ENCODE data around the gene NCOA1.

The NCOA1 gene

DNA sequence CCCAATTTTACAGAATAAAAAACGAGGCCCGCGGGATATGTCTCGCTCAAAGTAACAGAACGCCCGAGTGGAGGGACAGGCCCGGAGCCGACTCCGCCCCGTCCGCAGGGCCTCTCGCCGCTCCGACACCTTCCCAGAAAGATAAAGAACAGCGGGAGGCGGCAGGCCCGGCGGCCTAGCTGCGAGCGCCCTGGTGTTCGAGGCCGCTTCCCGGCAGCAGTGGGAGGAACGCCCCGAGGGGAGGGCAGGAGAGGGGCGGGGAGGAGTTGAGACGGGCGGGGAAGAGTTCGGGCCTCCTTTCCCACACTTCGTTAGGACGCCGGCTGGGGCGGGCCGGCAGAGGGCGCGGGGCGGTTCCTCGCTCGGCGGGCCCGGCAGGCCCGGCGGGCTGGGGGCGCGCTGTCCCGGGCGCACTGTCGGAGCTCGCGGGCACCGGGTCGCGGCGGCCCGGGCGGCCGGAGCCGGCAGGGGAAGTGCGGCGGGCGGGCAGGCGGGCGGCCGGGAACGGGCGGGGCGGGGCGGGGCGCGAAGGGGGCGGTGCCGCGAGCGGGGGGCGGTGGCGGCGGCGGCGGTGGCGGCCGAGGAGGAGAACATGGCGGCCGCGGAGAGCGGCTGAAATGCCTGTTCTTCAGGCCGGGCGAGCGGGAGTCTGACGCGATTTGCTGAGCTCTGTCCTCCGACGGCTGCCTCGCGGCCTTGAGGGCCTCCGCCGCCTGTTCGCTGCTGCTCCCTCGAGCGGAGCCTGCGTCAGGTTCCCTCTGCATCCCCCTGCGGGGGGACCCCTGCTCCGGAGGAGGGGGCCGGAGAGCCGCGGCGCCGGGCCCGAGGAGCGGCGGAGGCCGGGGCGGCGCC lies at the start of gene NCOA1:
Gene NCOA1 (plus strand): TSS at position 565 of the 852 bp plus-strand sequence. CDS start 167,424 bp downstream, outside the sequence.
- peaks cover 3% of the 10 kb centered on the region for H3K4me1 ChIP-seq (ENCODE audit: insufficient read depth, insufficient read length)
- no peaks in the 10 kb centered on the region for H3K36me3 ChIP-seq (ENCODE audit: insufficient read depth, insufficient read length, low read length)
- H3K27me3 ChIP-seq (ENCODE audit: insufficient read depth, insufficient read length) = peaks cover 46% of the 10 kb centered on the region
- no peak for TF ChIP-seq SUZ12 (IDR thresholded peaks at IDR 0.05; ENCODE audit: extremely low read depth, insufficient read depth, insufficient read length)
- TF ChIP-seq YY1 (IDR thresholded peaks at IDR 0.05; ENCODE audit: insufficient read depth, insufficient read length) = no peak
- no peak for TF ChIP-seq ZNF274 (IDR thresholded peaks at IDR 0.05; ENCODE audit: low read depth, low read length)
- H3K4me3 ChIP-seq (ENCODE audit: insufficient read length, low read depth) = peak within 1 kb of the TSS; percentile 76
- H3K9me3 ChIP-seq (ENCODE audit: insufficient read depth, low read length) = no peaks in the 10 kb centered on the region
- peak; percentile 91 for DNase-seq (ENCODE audit: low read depth, low spot score)
- peak within 1 kb of the TSS; percentile 79 for H3K9ac ChIP-seq (ENCODE audit: insufficient read length, low read depth)

DNA sequence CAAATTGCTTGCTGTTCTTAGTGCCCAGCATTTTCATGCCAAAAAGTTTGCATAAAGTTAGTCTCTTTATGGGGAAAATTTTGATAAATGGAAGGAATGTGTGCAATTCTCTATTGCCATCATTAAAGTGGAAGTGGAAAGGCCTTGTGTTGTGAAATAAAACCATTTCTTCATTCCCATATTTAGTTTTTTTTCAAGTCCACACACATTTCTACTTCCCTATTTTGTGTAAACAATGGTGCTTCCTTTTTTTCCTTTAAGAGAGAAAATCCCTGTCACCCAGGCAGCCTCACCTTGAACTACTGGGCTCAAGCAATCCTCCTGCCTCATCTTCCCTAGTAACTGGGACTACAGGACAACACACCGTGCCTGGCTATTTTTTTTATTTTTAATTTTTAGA lies 42.3 kb upstream of the NCOA1 start:
- Histone ChIP-seq H3K9ac (ENCODE audit: insufficient read length, low read depth) (no peak overlapping the region), H3K4me1 (ENCODE audit: insufficient read depth, insufficient read length) (no peaks in the 10 kb centered on the region), H3K36me3 (ENCODE audit: insufficient read depth, insufficient read length, low read length) (no peaks in the 10 kb centered on the region), H3K27me3 (ENCODE audit: insufficient read depth, insufficient read length) (no peaks in the 10 kb centered on the region), H3K9me3 (ENCODE audit: insufficient read depth, low read length) (0 out of 2 replicates have a peak, but pooled peaks cover 6% of the 10 kb centered on the region), H3K4me3 (ENCODE audit: insufficient read length, low read depth) (no peak overlapping the region)
- no peak for TF ChIP-seq ZNF274 (IDR thresholded peaks at IDR 0.05; ENCODE audit: low read depth, low read length)
- TF ChIP-seq YY1 (IDR thresholded peaks at IDR 0.05; ENCODE audit: insufficient read depth, insufficient read length) = no peak
- no peak for TF ChIP-seq SUZ12 (IDR thresholded peaks at IDR 0.05; ENCODE audit: extremely low read depth, insufficient read depth, insufficient read length)
- DNase-seq (ENCODE audit: low read depth, low spot score) = no peak

DNA sequence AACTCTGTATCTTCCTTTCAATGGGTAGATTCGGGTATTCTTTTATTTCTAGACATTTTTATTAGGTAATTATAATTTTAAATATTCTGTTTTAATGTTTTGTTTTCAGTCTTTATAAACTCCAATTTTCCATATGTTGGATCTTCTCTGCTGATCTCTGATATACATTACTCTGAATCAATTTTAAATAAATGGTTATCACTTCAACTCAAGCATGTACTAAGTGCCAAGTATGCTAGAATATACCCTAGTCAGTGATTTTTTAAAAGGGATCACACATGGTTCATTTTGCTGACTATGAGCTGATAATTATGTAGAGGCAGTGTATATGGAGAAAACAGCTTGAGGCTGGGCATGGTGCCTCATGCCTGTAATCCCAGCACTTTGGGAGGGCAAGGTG lies 41.7 kb upstream of the NCOA1 start:
- H3K9me3 ChIP-seq (ENCODE audit: insufficient read depth, low read length) = 0 out of 2 replicates have a peak, but pooled peaks cover 6% of the 10 kb centered on the region
- no peak for DNase-seq (ENCODE audit: low read depth, low spot score)
- H3K4me3 ChIP-seq (ENCODE audit: insufficient read length, low read depth) = no peak overlapping the region
- no peak overlapping the region for H3K9ac ChIP-seq (ENCODE audit: insufficient read length, low read depth)
- no peaks in the 10 kb centered on the region for H3K27me3 ChIP-seq (ENCODE audit: insufficient read depth, insufficient read length)
- H3K4me1 ChIP-seq (ENCODE audit: insufficient read depth, insufficient read length) = no peaks in the 10 kb centered on the region
- TF ChIP-seq YY1 (IDR thresholded peaks at IDR 0.05; ENCODE audit: insufficient read depth, insufficient read length) (no peak), ZNF274 (IDR thresholded peaks at IDR 0.05; ENCODE audit: low read depth, low read length) (no peak), SUZ12 (IDR thresholded peaks at IDR 0.05; ENCODE audit: extremely low read depth, insufficient read depth, insufficient read length) (no peak)
- H3K36me3 ChIP-seq (ENCODE audit: insufficient read depth, insufficient read length, low read length) = no peaks in the 10 kb centered on the region

DNA sequence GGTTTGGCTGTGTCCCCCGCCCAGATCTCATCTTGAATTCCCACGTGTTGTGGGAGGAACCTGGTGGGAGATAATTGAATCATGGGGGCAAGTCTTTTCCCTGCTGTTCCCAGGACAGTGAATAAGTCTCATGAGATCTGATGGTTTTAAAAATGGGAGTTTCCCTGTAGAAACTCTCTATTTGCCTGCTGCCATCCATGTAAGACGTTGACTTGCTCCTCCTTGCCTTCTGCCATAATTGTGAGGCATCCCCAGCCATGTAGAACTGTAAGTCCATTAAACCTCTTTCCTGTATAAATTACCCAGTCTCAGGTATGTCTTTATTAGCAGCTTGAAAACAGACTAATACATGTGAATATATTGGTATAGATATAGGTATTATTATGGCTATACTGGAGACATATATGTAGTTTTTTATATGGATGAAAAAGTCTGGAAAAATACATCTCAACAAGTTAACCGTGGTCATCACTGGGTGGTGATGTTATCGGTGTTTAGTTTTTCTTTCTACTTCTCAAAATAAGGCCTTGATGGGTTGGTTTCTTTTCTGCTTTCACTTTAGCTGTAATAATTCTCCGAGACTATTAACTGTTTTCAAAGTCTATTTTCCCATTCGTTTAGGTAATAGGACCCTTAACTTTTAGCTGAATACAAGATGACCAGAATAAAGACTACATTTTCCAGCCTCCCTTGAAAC lies 39.1 kb upstream of the NCOA1 start:
- no peak for DNase-seq (ENCODE audit: low read depth, low spot score)
- Histone ChIP-seq H3K9me3 (ENCODE audit: insufficient read depth, low read length) (0 out of 2 replicates have a peak, but pooled peaks cover 6% of the 10 kb centered on the region), H3K4me1 (ENCODE audit: insufficient read depth, insufficient read length) (no peaks in the 10 kb centered on the region), H3K36me3 (ENCODE audit: insufficient read depth, insufficient read length, low read length) (no peaks in the 10 kb centered on the region), H3K9ac (ENCODE audit: insufficient read length, low read depth) (no peak overlapping the region), H3K4me3 (ENCODE audit: insufficient read length, low read depth) (no peak overlapping the region), H3K27me3 (ENCODE audit: insufficient read depth, insufficient read length) (no peaks in the 10 kb centered on the region)
- TF ChIP-seq ZNF274 (IDR thresholded peaks at IDR 0.05; ENCODE audit: low read depth, low read length) (no peak), SUZ12 (IDR thresholded peaks at IDR 0.05; ENCODE audit: extremely low read depth, insufficient read depth, insufficient read length) (no peak), YY1 (IDR thresholded peaks at IDR 0.05; ENCODE audit: insufficient read depth, insufficient read length) (no peak)

DNA sequence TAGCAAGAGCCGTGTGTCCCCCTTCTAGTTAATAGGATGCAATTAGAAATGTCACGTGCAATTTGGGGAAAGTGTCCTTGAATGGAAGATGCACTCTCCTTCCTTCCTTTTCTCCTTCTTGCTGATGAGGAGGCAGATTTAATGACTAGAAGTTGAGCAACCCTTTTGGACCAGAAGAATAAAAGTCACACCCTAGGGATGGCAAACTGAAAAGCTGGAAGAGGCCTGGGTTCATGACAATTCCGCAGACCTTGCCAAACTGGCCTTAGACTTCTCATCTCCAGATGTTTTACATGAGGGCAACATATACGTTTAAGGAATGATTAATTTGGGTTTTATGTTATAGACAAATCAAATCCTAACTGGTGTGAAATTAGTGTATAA lies 38.6 kb upstream of the NCOA1 start:
- H3K9me3 ChIP-seq (ENCODE audit: insufficient read depth, low read length) = 0 out of 2 replicates have a peak, but pooled peaks cover 6% of the 10 kb centered on the region
- no peak overlapping the region for H3K9ac ChIP-seq (ENCODE audit: insufficient read length, low read depth)
- no peaks in the 10 kb centered on the region for H3K36me3 ChIP-seq (ENCODE audit: insufficient read depth, insufficient read length, low read length)
- no peaks in the 10 kb centered on the region for H3K4me1 ChIP-seq (ENCODE audit: insufficient read depth, insufficient read length)
- no peak for TF ChIP-seq ZNF274 (IDR thresholded peaks at IDR 0.05; ENCODE audit: low read depth, low read length)
- no peak for TF ChIP-seq SUZ12 (IDR thresholded peaks at IDR 0.05; ENCODE audit: extremely low read depth, insufficient read depth, insufficient read length)
- no peak for TF ChIP-seq YY1 (IDR thresholded peaks at IDR 0.05; ENCODE audit: insufficient read depth, insufficient read length)
- no peak overlapping the region for H3K4me3 ChIP-seq (ENCODE audit: insufficient read length, low read depth)
- DNase-seq (ENCODE audit: low read depth, low spot score) = no peak
- H3K27me3 ChIP-seq (ENCODE audit: insufficient read depth, insufficient read length) = no peaks in the 10 kb centered on the region

DNA sequence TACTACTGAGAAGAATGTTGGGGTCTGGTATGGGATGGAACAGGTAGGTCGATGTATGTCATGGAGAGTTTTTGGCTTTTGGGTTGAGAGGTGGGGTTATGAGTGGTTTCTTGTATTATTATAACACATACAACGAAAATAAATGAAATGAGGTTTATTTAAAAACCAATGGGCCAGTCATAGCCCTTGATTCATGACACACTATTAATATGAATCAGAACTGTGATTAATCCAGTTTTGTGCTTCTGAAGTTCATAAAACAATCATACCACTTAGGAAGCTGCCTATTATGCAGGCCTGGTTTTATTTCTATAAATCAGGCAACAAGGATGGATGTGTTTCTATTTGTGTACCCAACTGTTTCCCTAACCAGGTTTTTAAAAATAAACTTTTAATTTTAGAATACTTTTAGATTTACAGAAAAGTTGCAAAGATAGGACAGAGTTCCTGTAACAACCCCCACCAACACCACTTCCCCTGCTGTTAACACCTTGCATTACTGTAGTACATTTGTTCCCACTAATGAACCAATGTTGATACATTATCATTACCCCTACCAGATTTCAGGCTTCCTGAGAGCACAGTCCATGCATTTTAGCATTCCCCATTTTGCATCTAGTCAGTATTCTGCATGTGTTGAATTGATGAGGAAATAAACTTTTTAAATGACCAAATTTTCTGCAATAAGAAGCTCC lies 37.5 kb upstream of the NCOA1 start:
- TF ChIP-seq ZNF274 (IDR thresholded peaks at IDR 0.05; ENCODE audit: low read depth, low read length) (no peak), SUZ12 (IDR thresholded peaks at IDR 0.05; ENCODE audit: extremely low read depth, insufficient read depth, insufficient read length) (no peak), YY1 (IDR thresholded peaks at IDR 0.05; ENCODE audit: insufficient read depth, insufficient read length) (no peak)
- Histone ChIP-seq H3K9ac (ENCODE audit: insufficient read length, low read depth) (no peak overlapping the region), H3K4me1 (ENCODE audit: insufficient read depth, insufficient read length) (no peaks in the 10 kb centered on the region), H3K4me3 (ENCODE audit: insufficient read length, low read depth) (no peak overlapping the region), H3K27me3 (ENCODE audit: insufficient read depth, insufficient read length) (no peaks in the 10 kb centered on the region), H3K36me3 (ENCODE audit: insufficient read depth, insufficient read length, low read length) (no peaks in the 10 kb centered on the region), H3K9me3 (ENCODE audit: insufficient read depth, low read length) (0 out of 2 replicates have a peak, but pooled peaks cover 6% of the 10 kb centered on the region)
- DNase-seq (ENCODE audit: low read depth, low spot score) = no peak

All from NT2/D1 (cell line).